MCF 10A (cell line): ENCODE measurements around the gene CFAP97. TPM values are rescaled to one million over a fixed set of nuclear protein-coding genes. Genes with fewer than 3 reads are reported as not detected.

Source experiments
- BruUV-seq: library from RNA; stranded (reverse); fragments of 400-500 nt; replicated peaks from 2 replicates; lab custom pipeline; 2021; lab: Mats Ljungman, UMichigan
- CTCF ChIA-PET: fragments of 300-600 bp; sonication (Branson Sonifier 250); formaldehyde crosslinking; extraction: SDS; loops from one replicate; lab custom pipeline; 2021; ENCODE audit warnings: antibody characterized with exemption, inconsistent platforms; lab: Yijun Ruan, JAX
- POLR2A ChIA-PET: fragments of 300-600, 350-650 bp; sonication (Branson Sonifier 250); formaldehyde crosslinking; extraction: SDS; loops from one replicate; lab custom pipeline; 2020; ENCODE audit warnings: antibody characterized with exemption, inconsistent platforms; lab: Yijun Ruan, JAX
- DNase-seq: peaks from one replicate; pipeline ENCODE4 v3.0.0-alpha.2; 2018; ENCODE audit not compliant: unreplicated experiment
- H3K27ac Mint-ChIP-seq: one replicate; pipeline ENCODE4 v1.8.0; 2022; ENCODE audit warnings: mild to moderate bottlenecking, low read depth, mixed read lengths; ENCODE audit not compliant: unreplicated experiment
- H3K27me3 Mint-ChIP-seq: one replicate; pipeline ENCODE4 v1.8.0; 2022; ENCODE audit warnings: mixed read lengths; ENCODE audit not compliant: insufficient read depth, unreplicated experiment
- H3K36me3 Mint-ChIP-seq: one replicate; pipeline ENCODE4 v1.8.0; 2022; ENCODE audit warnings: mild to moderate bottlenecking, moderate library complexity, mixed read lengths; ENCODE audit not compliant: insufficient read depth, unreplicated experiment
- H3K4me1 Mint-ChIP-seq: one replicate; pipeline ENCODE4 v1.8.0; 2022; ENCODE audit warnings: mixed read lengths; ENCODE audit not compliant: insufficient read depth, unreplicated experiment
- H3K4me3 Mint-ChIP-seq: one replicate; pipeline ENCODE4 v1.8.0; 2022; ENCODE audit warnings: mild to moderate bottlenecking, moderate library complexity, mixed read lengths; ENCODE audit not compliant: unreplicated experiment
- H3K9me3 Mint-ChIP-seq: one replicate; pipeline ENCODE4 v1.8.0; 2022; ENCODE audit warnings: mixed read lengths; ENCODE audit not compliant: unreplicated experiment
- CTCF ChIP-seq: fragments of 200-600 bp; IDR thresholded peaks from one replicate; pipeline ENCODE4 v1.8.0; 2022; ENCODE audit warnings: antibody characterized with exemption, mild to moderate bottlenecking; ENCODE audit not compliant: unreplicated experiment
- intact Hi-C: fragments of 100-400 bp; cut with micrococcal nuclease; formaldehyde crosslinking; loops from 2 replicates; pipeline ENCODE4 v1.14.1; 2022
- total RNA-seq: library from RNA; stranded (reverse); gene quantifications from 2 replicates; pipeline ENCODE4 v1.2.3, GENCODE V29; 2022

The CFAP97 gene
- total RNA-seq, 1 experiment from 2014 or later: 95.0 TPM

GRCh38 chr4:185224597-185224996 is 20.8 kb upstream of the CFAP97 start:
- no peak for TF ChIP-seq CTCF
- ChIA-PET POLR2A (no interaction called here), CTCF (no interaction called here)
- Mint-ChIP-seq H3K4me3 (no peak overlapping the region), H3K4me1 (peaks cover 10% of the 10 kb centered on the region), H3K9me3 (peaks cover 8% of the 10 kb centered on the region), H3K36me3 (no peaks in the 10 kb centered on the region), H3K27me3 (no peaks in the 10 kb centered on the region), H3K27ac (no peak overlapping the region)
- BruUV-seq: no TSS peak
- no peak for DNase-seq
- intact Hi-C loops: no loop called here

- intact Hi-C loops: no loop called here
- Mint-ChIP-seq H3K36me3 (no peaks in the 10 kb centered on the region), H3K27me3 (no peaks in the 10 kb centered on the region), H3K4me3 (no peak overlapping the region), H3K4me1 (peaks cover 13% of the 10 kb centered on the region), H3K27ac (no peak overlapping the region), H3K9me3 (peaks cover 8% of the 10 kb centered on the region)
- TF ChIP-seq CTCF: no peak
- no peak for DNase-seq
- CTCF ChIA-PET: no interaction called here
- BruUV-seq: no TSS peak
- POLR2A ChIA-PET: interaction anchor here (0.7 kb wide), 1 partner anchor 9 kb away, joined by 5 read pairs; no protein-coding TSS in a partner anchor
Observed at GRCh38 chr4:185222598-185222997, 18.8 kb upstream of the CFAP97 start.

- TF ChIP-seq CTCF: no peak
- BruUV-seq: no TSS peak
- peaks cover 8% of the 10 kb centered on the region for H3K9me3 Mint-ChIP-seq
- POLR2A ChIA-PET: no interaction called here
- intact Hi-C loops: no loop called here
- no peaks in the 10 kb centered on the region for H3K36me3 Mint-ChIP-seq
- peaks cover 16% of the 10 kb centered on the region for H3K4me1 Mint-ChIP-seq
- no peak overlapping the region for H3K27ac Mint-ChIP-seq
- CTCF ChIA-PET: no interaction called here
- no peak for DNase-seq
- H3K4me3 Mint-ChIP-seq: no peak overlapping the region
- H3K27me3 Mint-ChIP-seq: no peaks in the 10 kb centered on the region
Observed at GRCh38 chr4:185221912-185222311, 18.1 kb upstream of the CFAP97 start.

- peaks cover 20% of the 10 kb centered on the region for H3K4me1 Mint-ChIP-seq
- POLR2A ChIA-PET: no interaction called here
- no peak overlapping the region for H3K27ac Mint-ChIP-seq
Observed at GRCh38 chr4:185221491-185221890, 17.7 kb upstream of the CFAP97 start.

More at GRCh38 chr4:185221491-185221890, 17.7 kb upstream of the CFAP97 start:
- Mint-ChIP-seq H3K27me3 (no peaks in the 10 kb centered on the region), H3K4me3 (no peak overlapping the region), H3K9me3 (peaks cover 8% of the 10 kb centered on the region), H3K36me3 (no peaks in the 10 kb centered on the region)
- CTCF ChIA-PET: interaction anchor here (0.7 to 1.2 kb wide), 2 partner anchors 33 to 38 kb away, joined by 4 read pairs; no protein-coding TSS in a partner anchor
- TF ChIP-seq CTCF: no peak
- intact Hi-C loops: no loop called here
- no peak for DNase-seq
- no TSS peak for BruUV-seq
